ENCODE measurements around the gene JARID2.

Gene JARID2

GRCh38 chr6:15509335-15509933 is 263.6 kb downstream of the JARID2 start:
- no peak for DNase-seq (ENCODE audit: low spot score)

GRCh38 chr6:15510121-15510520 is 264.3 kb downstream of the JARID2 start:
- no peak for DNase-seq (ENCODE audit: low spot score)

GRCh38 chr6:15510536-15511247 is 264.8 kb downstream of the JARID2 start:
- no peak for DNase-seq (ENCODE audit: low spot score)

- DNase-seq (ENCODE audit: low spot score): no peak
These were observed 265.6 kb downstream of the JARID2 start for GRCh38 chr6:15511248-15512125.

GRCh38 chr6:15512126-15512525 is 266.3 kb downstream of the JARID2 start:
- DNase-seq (ENCODE audit: low spot score): no peak

GRCh38 chr6:15512721-15513120 is 266.9 kb downstream of the JARID2 start:
- DNase-seq (ENCODE audit: low spot score): no peak

GRCh38 chr6:15513131-15513771 is 267.4 kb downstream of the JARID2 start:
- no peak for DNase-seq (ENCODE audit: low spot score)

- no peak for DNase-seq (ENCODE audit: low spot score)
These were observed 268.2 kb downstream of the JARID2 start for GRCh38 chr6:15513801-15514711.

- no peak for DNase-seq (ENCODE audit: low spot score)
These were observed 269.4 kb downstream of the JARID2 start for GRCh38 chr6:15515226-15515625.

GRCh38 chr6:15515660-15516375 is 269.9 kb downstream of the JARID2 start:
- DNase-seq (ENCODE audit: low spot score): no peak

GRCh38 chr6:15516378-15516777 is 270.5 kb downstream of the JARID2 start:
- DNase-seq (ENCODE audit: low spot score): no peak

GRCh38 chr6:15516923-15517560 is 271.2 kb downstream of the JARID2 start:
- no peak for DNase-seq (ENCODE audit: low spot score)

GRCh38 chr6:15517600-15517999 is 271.7 kb downstream of the JARID2 start:
- DNase-seq (ENCODE audit: low spot score): no peak

GRCh38 chr6:15518057-15518456 is 272.2 kb downstream of the JARID2 start:
- DNase-seq (ENCODE audit: low spot score): no peak

- DNase-seq (ENCODE audit: low spot score): no peak
These were observed 273.0 kb downstream of the JARID2 start for GRCh38 chr6:15518878-15519277.

GRCh38 chr6:15519681-15520080 is 273.8 kb downstream of the JARID2 start:
- no peak for DNase-seq (ENCODE audit: low spot score)

GRCh38 chr6:15520626-15521203 is 274.8 kb downstream of the JARID2 start:
- no peak for DNase-seq (ENCODE audit: low spot score)

- no peak for DNase-seq (ENCODE audit: low spot score)
These were observed 275.7 kb downstream of the JARID2 start for GRCh38 chr6:15521582-15521981.

- no peak for DNase-seq (ENCODE audit: low spot score)
These were observed 276.2 kb downstream of the JARID2 start for GRCh38 chr6:15522026-15522425.

- DNase-seq (ENCODE audit: low spot score): no peak
These were observed 276.6 kb downstream of the JARID2 start for GRCh38 chr6:15522427-15522826.
